GM12891 (cell line): ENCODE data around the gene VCL.

Experiments used
- PAX5 ChIP-seq: IDR thresholded peaks from 2 replicates; pipeline ENCODE4 v1.6.1; 2011; ENCODE audit warnings: low read length, moderate library complexity, mild to moderate bottlenecking; ENCODE audit not compliant: insufficient read depth, severe bottlenecking
- POLR2A ChIP-seq: IDR thresholded peaks from 2 replicates; pipeline ENCODE4 v1.6.1; 2011; ENCODE audit warnings: low read depth, low read length, control low read depth
- POLR2AphosphoS5 ChIP-seq: IDR thresholded peaks from 2 replicates; pipeline ENCODE4 v1.6.1; 2011; ENCODE audit warnings: low read depth, low read length, control low read depth
- POU2F2 ChIP-seq: IDR thresholded peaks from 2 replicates; pipeline ENCODE4 v1.6.1; 2011; ENCODE audit warnings: low read depth, mild to moderate bottlenecking, control low read depth, low read length, moderate library complexity
- SPI1 ChIP-seq: IDR thresholded peaks from 2 replicates; pipeline ENCODE4 v1.6.1; 2011; ENCODE audit warnings: low read depth, low read length, control low read depth
- TAF1 ChIP-seq: IDR thresholded peaks from 2 replicates; pipeline ENCODE4 v1.6.1; 2011; ENCODE audit warnings: low read depth, low read length, control low read depth

GRCh38 chr10:73965890-73966768 lies 31.8 kb upstream of the VCL start:
- TF ChIP-seq POLR2AphosphoS5 (no peak), POLR2A (no peak), TAF1 (no peak), PAX5 (no peak), SPI1 (no peak), POU2F2 (no peak)
